AG09319 (cell line): ENCODE data around the gene CCL24.
"Not testable (repeated sequence)": the region's sequence is repeated elsewhere in the genome, so short reads cannot be mapped to it uniquely, and the experiment has no call there.

Source experiments
- DNase-seq: peaks from one replicate; pipeline ENCODE4 v3.0.0-alpha.2; 2010; ENCODE audit warnings: low read depth; ENCODE audit errors: extremely low read depth
- CTCF ChIP-seq: IDR thresholded peaks from 2 replicates; pipeline ENCODE4 v1.5.1; 2011; ENCODE audit warnings: low read depth, mild to moderate bottlenecking, inconsistent platforms, low read length, moderate library complexity

The CCL24 gene

GRCh38 chr7:75813781-75814236 lies at the start of gene CCL24:
Gene CCL24 (minus strand): TSS chr7:75813806. CDS start chr7:75813715, 91 bp downstream.
- DNase-seq = no peak
- TF ChIP-seq CTCF = no peak

- no peak for TF ChIP-seq CTCF
- no peak for DNase-seq
Measured at GRCh38 chr7:75861636-75862035, 48.0 kb upstream of the CCL24 start.

- no peak for DNase-seq
- no peak for TF ChIP-seq CTCF
Measured at GRCh38 chr7:75858410-75858809, 44.8 kb upstream of the CCL24 start.

GRCh38 chr7:75856536-75856935 lies 42.9 kb upstream of the CCL24 start:
- no peak for DNase-seq

GRCh38 chr7:75854813-75855345 lies 41.3 kb upstream of the CCL24 start:
- DNase-seq = not testable (repeated sequence)

More at GRCh38 chr7:75856536-75856935, 42.9 kb upstream of the CCL24 start:
- TF ChIP-seq CTCF = no peak

GRCh38 chr7:75854233-75854632 lies 40.6 kb upstream of the CCL24 start:
- peak; percentile 39 for DNase-seq

GRCh38 chr7:75850235-75850634 lies 36.6 kb upstream of the CCL24 start:
- TF ChIP-seq CTCF = no peak
- no peak for DNase-seq

More at GRCh38 chr7:75854233-75854632, 40.6 kb upstream of the CCL24 start:
- no peak for TF ChIP-seq CTCF

- no peak for DNase-seq
- TF ChIP-seq CTCF = no peak
Measured at GRCh38 chr7:75849573-75849972, 36.0 kb upstream of the CCL24 start.
